Panc1 (cell line): ENCODE measurements around the gene EFNA5. TPM values are rescaled to one million over a fixed set of nuclear protein-coding genes. Genes with fewer than 3 reads are reported as not detected.

Source experiments
- ATAC-seq: fragments of 200-7000 bp; cut with Tn5 transposase; 2 replicates; pipeline ENCODE4 v1.9.1; 2020; ENCODE audit warnings: mild to moderate bottlenecking, moderate library complexity
- BruUV-seq: library from RNA; stranded (reverse); fragments of 400-500 nt; replicated peaks from 2 replicates; lab custom pipeline; 2021; lab: Mats Ljungman, UMichigan
- CTCF ChIA-PET: fragments of 300-600 bp; sonication (Branson Sonifier 250); formaldehyde crosslinking; loops from one replicate; lab custom pipeline; 2022; ENCODE audit warnings: antibody characterized with exemption; lab: Charles Lee
- POLR2A ChIA-PET: fragments of 300-600 bp; sonication (Branson Sonifier 250); formaldehyde crosslinking; loops from one replicate; lab custom pipeline; 2022; ENCODE audit warnings: antibody characterized with exemption; lab: Charles Lee
- DNase-seq: peaks from one replicate; pipeline ENCODE4 v3.0.0-alpha.2; 2010; ENCODE audit warnings: low read depth, low spot score
- H3K27ac ChIP-seq: 2 replicates; pipeline ENCODE4 v1.5.1; 2011; ENCODE audit warnings: mild to moderate bottlenecking, low read length, inconsistent platforms
- H3K27me3 ChIP-seq: fragments of 200-500 bp; sonication (Bioruptor generic); 2 replicates; pipeline ENCODE4 v1.6.0; 2014; ENCODE audit warnings: low read length, inconsistent platforms; ENCODE audit not compliant: control insufficient read depth, insufficient read depth
- H3K36me3 ChIP-seq: fragments of 200-500 bp; sonication (Bioruptor generic); 2 replicates; pipeline ENCODE4 v1.5.1; 2014; ENCODE audit warnings: inconsistent platforms, mild to moderate bottlenecking, low read length, moderate library complexity; ENCODE audit not compliant: control insufficient read depth, insufficient read depth
- H3K4me1 ChIP-seq: 2 replicates; pipeline ENCODE4 v1.5.1; 2011; ENCODE audit warnings: inconsistent platforms, mild to moderate bottlenecking, low read length, moderate library complexity; ENCODE audit not compliant: control insufficient read depth, insufficient read depth
- H3K4me3 ChIP-seq, 2 experiments: 2 replicates each; pipeline ENCODE4 v1.5.1; 2011 to 2012; ENCODE audit warnings: low read depth in 2 of 2, low read length in 2 of 2, mild to moderate bottlenecking in 2 of 2, inconsistent platforms in 1 of 2, moderate library complexity in 1 of 2
- H3K9me3 ChIP-seq: fragments of 200-500 bp; sonication (Bioruptor generic); 2 replicates; pipeline ENCODE4 v1.5.1; 2014; ENCODE audit warnings: low read depth, mild to moderate bottlenecking, inconsistent platforms, low read length, moderate library complexity; ENCODE audit not compliant: control insufficient read depth, insufficient read depth
- CTCF ChIP-seq: fragments of 450-650 bp; IDR thresholded peaks from 2 replicates; pipeline ENCODE4 v1.5.1; 2017; ENCODE audit warnings: mild to moderate bottlenecking
- POLR2AphosphoS5 ChIP-seq: IDR thresholded peaks from 2 replicates; pipeline ENCODE4 v1.6.1; 2012; ENCODE audit warnings: mild to moderate bottlenecking, low read depth, low read length, moderate library complexity
- SIN3A ChIP-seq: IDR thresholded peaks from 2 replicates; pipeline ENCODE4 v1.6.1; 2012; ENCODE audit warnings: low read depth, mild to moderate bottlenecking, low read length, moderate library complexity, borderline replicate concordance; ENCODE audit not compliant: insufficient read depth
- TCF7L2 ChIP-seq: IDR thresholded peaks from 2 replicates; pipeline ENCODE4 v1.6.1; 2011; ENCODE audit warnings: mild to moderate bottlenecking, low read depth, low read length, inconsistent platforms
- in situ Hi-C: cut with HindIII; loops from 2 replicates; pipeline ENCODE4 v1.10.0; 2016; ENCODE audit warnings: low sequenced_read_pairs, low pct_unique_long_range_greater_than_20kb
- intact Hi-C: fragments of 100-400 bp; cut with micrococcal nuclease; formaldehyde crosslinking; loops from one replicate; pipeline ENCODE4 v1.10.0; 2022; ENCODE audit not compliant: unreplicated experiment
- total RNA-seq: library from RNA; stranded (reverse); gene quantifications from one replicate; pipeline ENCODE4 v1.2.1, GENCODE V29; 2021; ENCODE audit not compliant: unreplicated experiment
- TF ChIP-seq, protein P1 (sequence below), 2 experiments: IDR thresholded peaks; 2 replicates each; pipeline ENCODE4 v1.6.1; 2011 to 2012; ENCODE audit warnings: low read depth in 2 of 2, control low read depth in 1 of 2, low read length in 1 of 2, mild to moderate bottlenecking in 1 of 2, moderate library complexity in 1 of 2; ENCODE audit not compliant: insufficient read depth in 1 of 2

The EFNA5 gene
- total RNA-seq, 1 experiment from 2014 or later: 30.5 TPM

- intact Hi-C loops: no loop called here
- Histone ChIP-seq H3K27ac (peak overlapping the region; percentile 83), H3K4me1 (peaks cover 56% of the 10 kb centered on the region), H3K27me3 (no peaks in the 10 kb centered on the region), H3K9me3 (no peaks in the 10 kb centered on the region), H3K36me3 (no peaks in the 10 kb centered on the region), H3K4me3 (no peak overlapping the region)
- in situ Hi-C loops: no loop called here
- ChIA-PET POLR2A (no interaction called here), CTCF (interaction anchor here (0.9 kb wide), 1 partner anchor 335 kb away, joined by 3 read pairs; no protein-coding TSS in a partner anchor)
- BruUV-seq: no TSS peak
- no peak; the same call in 1 of the 2 replicates for TF ChIP-seq TCF7L2
- TF ChIP-seq POLR2AphosphoS5: no peak
- no peak for TF ChIP-seq CTCF
- no peak for TF ChIP-seq SIN3A
- TF ChIP-seq, protein P1, sequence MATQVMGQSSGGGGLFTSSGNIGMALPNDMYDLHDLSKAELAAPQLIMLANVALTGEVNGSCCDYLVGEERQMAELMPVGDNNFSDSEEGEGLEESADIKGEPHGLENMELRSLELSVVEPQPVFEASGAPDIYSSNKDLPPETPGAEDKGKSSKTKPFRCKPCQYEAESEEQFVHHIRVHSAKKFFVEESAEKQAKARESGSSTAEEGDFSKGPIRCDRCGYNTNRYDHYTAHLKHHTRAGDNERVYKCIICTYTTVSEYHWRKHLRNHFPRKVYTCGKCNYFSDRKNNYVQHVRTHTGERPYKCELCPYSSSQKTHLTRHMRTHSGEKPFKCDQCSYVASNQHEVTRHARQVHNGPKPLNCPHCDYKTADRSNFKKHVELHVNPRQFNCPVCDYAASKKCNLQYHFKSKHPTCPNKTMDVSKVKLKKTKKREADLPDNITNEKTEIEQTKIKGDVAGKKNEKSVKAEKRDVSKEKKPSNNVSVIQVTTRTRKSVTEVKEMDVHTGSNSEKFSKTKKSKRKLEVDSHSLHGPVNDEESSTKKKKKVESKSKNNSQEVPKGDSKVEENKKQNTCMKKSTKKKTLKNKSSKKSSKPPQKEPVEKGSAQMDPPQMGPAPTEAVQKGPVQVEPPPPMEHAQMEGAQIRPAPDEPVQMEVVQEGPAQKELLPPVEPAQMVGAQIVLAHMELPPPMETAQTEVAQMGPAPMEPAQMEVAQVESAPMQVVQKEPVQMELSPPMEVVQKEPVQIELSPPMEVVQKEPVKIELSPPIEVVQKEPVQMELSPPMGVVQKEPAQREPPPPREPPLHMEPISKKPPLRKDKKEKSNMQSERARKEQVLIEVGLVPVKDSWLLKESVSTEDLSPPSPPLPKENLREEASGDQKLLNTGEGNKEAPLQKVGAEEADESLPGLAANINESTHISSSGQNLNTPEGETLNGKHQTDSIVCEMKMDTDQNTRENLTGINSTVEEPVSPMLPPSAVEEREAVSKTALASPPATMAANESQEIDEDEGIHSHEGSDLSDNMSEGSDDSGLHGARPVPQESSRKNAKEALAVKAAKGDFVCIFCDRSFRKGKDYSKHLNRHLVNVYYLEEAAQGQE (IDR thresholded peaks at IDR 0.05; ENCODE audit: insufficient read depth in 1 of 2, low read depth in 2 of 2, low read length in 1 of 2): no peak
- peak; percentile 89 for ATAC-seq
- DNase-seq: peak; percentile 82
Measured at GRCh38 chr5:107425541-107426031, 245.2 kb downstream of the EFNA5 start.

GRCh38 chr5:107424491-107424890 lies 246.2 kb downstream of the EFNA5 start:
- POLR2A ChIA-PET: no interaction called here
- no peaks in the 10 kb centered on the region for H3K36me3 ChIP-seq
- H3K4me1 ChIP-seq: peaks cover 47% of the 10 kb centered on the region
- TF ChIP-seq, protein P1 (IDR thresholded peaks at IDR 0.05; ENCODE audit: insufficient read depth in 1 of 2, low read depth in 2 of 2, low read length in 1 of 2): no peak
- no peak for TF ChIP-seq CTCF
- no peaks in the 10 kb centered on the region for H3K27me3 ChIP-seq
- ATAC-seq: no peak
- DNase-seq: no peak
- CTCF ChIA-PET: no interaction called here
- no peaks in the 10 kb centered on the region for H3K9me3 ChIP-seq
- no peak overlapping the region for H3K4me3 ChIP-seq
- in situ Hi-C loops: no loop called here
- peak overlapping the region; percentile 83 for H3K27ac ChIP-seq
- intact Hi-C loops: no loop called here
- no TSS peak for BruUV-seq
